HG02571 (cell line): ENCODE data around the gene AFF1.
A peak's percentile ranks its signal among the peaks of the same experiment; 100 is the strongest.

Experiments
- ATAC-seq: cut with Tn5 transposase; IDR thresholded peaks from one replicate; pipeline ENCODE4 v1.9.1; 2021; ENCODE audit warnings: mild to moderate bottlenecking, moderate library complexity; ENCODE audit not compliant: unreplicated experiment

The AFF1 gene

DNA sequence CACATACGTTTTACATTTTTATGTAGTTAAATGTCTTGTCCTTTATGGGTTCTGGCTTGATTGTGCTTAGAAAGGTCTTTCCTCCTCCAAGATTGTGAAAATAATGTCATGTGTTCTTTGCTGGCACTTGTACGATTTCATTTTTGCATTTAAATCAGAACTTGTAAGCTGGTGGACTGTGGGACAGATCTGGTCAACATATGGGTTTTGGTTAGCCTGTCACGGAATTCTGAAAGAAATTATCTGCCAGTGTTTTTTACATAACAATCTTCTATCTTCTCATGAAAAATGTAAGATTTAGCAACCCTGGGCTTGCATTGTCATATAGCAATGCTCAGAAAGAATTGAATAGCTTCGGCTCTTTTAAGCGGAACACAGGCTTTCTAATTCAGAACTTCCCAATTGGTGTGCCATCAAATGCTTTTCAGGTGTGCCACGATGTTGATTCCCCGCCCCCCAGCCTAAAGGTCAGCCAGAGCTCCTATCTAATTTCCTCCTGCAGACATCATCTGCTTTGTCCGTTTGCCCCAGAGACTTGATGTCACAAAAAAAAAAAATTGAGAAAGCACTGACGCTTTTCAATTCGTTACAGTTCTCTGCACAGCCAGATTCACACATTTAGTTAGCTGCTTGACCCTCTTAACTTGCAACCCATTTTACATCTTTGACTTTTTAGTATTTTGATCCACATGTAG is 16.2 kb downstream of the AFF1 start:
- ATAC-seq, result no peak

DNA sequence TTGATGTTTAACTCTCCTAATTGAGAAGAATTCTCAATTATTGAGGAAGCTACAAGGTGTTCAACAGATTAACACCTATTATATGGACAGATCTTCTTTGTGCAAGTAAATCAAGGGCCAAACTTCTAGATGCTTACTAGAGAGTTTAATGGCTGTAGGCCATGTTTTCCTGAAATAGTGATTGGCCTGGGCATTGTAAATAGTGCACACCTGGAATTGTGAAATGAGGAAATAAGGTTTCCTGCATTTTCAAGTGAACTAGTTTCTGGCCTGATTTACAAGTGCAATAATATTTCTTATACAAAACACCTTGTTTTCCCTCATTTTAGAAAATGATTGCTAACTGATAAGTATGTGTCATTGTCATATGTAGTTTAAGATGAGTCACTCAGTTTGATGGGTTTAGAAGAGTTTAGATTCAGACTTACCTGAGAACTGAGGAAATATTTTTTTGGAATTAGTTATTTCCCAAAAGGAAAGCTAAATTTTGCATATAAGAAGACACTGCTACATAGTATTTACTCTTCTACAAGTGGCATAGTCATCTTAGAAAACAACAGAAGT is 21.2 kb downstream of the AFF1 start:
- no peak for ATAC-seq

DNA sequence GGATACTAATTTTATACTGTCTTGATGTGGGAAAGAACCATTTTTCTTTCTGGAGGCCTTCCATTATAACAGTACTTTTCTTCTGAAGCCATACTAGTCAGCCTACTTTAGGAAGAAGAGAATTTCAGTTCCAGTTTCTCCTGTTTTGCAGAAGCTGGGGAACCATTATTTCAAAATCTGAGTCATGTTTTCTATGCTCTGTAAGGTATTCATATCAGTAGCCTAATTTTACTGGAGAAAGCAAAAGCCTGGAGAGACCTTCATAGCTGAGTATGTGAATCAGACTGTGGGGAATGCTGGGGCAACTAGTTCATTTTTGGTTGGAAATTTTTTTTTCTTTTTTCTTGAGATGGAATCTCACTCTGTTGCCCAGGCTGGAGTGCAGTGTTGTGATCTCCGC is 22.4 kb downstream of the AFF1 start:
- peak; percentile 48 for ATAC-seq

DNA sequence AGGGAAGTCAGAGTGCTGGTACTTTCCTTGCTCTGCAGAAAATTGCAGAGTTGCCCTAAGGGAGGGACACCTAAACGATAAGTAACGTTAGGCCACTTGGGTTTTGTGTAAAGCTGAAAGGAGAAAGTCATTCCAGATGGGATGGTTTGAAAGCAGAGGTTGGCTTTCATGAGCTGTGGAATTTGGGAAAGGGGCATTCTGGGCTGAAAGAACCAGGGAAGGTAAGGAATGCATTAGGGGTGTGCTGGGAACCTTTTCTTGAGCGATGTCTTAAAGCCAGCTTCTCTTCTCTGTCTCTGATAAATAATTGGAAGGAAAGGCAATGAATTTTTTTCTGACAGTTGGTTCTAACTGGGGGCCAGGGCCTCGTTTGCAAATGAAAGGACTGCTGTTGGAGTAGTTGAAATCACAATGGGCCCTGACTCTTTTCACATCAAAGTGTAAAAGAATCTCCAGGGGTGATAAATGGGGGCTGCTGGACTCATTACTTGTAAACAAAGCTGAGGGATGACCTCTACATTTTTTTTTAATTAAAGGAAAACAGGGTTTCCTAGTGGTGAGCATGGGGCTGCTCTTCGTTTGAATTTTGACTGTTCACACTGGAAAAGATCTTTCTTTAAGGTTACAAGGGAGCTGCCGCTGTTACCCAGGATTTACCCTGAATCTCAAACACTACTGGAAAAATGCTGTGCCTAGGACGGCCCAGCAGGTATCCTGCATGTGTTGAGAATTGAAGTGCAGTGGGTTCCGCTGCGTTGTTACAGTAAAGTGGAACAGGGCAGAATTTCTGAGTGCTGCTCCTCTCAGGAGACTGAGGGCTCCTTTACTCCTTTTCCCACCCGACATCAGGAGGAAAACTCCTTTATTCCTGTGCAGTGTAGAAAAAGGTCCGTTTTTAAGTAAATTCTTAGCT is 25.0 kb downstream of the AFF1 start:
- ATAC-seq, result no peak

DNA sequence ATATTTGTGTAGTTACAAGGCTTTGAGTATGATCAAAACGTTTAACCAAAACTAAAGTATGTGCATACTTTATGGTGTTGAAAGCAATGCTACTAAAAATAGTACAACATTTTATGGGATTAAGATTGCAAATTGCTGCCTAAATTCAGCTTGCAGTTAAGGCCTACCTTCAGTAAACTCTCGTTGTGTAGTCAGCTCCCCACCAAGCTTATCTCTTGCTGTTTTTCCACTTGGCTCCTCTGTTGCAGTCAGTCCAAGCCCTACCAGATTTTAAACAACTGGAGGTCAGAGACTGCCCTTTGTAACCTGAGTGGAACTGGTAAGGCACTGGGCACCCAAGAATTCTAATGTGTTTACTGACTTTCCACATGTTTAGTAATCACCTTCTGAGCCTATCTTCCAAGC is 25.7 kb downstream of the AFF1 start:
- no peak for ATAC-seq

DNA sequence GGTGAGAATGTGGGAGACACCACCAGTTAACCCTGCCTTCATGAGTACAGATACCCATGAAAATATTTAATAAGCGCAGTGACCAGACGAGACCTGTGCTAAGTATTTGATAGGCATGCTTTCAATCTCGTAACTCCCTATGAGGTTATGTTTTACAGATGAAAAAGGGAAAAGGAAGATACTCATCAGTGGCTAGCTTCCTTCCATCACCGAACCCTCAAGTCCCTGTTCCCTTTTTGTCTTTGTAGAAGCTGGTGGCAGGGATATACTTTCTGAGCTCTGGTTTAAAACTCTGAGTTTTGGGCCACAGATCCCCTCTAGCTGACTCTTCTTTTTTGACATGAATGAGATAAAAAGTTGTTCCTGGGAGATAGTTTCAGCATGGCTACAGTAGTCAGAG is 26.3 kb downstream of the AFF1 start:
- no peak for ATAC-seq

DNA sequence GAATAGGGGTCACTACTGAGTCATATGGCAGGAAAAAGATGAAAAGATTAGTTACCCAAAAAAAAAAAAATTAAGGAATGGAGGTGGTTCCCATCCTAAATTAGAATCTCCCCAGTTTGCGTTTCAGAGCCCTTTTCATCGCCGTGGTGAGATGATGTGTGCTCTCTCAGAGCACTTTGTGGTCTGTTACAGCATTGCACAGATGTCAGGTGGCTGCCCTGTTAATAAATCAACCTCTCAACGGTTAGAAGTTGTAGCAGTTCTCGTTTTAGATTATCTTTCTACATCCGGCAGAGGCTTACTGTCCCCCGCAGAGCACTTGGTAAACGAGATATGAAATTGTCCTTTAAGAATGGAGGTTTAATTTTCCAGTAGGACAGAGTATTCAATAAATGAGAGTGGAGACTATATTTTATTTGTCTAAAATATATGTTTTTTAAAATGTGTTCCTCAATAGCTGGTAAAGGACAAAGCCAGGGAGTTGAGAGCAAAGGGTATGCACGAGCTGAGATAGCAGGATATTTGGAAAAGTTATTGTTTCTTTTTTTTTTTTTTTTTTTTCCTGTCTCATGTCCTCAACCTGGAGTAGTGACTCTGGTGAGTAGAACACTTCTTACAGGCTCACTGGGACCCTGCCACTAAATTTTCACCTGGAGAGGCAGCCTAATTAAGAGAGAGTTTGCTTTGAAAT is 26.9 kb downstream of the AFF1 start:
- peak; percentile 79 for ATAC-seq

DNA sequence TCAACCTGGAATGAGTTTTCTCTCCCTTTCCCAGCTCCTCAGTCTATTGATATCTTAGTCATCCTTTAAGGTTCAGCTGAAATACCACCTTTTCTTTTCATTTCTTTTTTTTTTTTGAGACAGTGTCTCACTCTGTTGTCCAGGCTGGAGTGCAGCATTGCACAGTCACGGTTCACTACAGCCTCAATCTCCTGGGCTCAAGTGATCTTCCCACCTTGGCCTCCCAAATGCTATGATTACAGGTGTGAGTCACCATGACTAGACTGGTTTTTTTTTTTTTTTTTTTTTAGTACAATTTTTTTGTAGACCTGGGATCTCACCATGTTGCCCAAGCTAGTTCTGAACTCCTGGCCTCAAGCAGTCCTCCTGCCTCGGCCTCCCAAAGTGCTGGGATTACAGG is 28.9 kb downstream of the AFF1 start:
- ATAC-seq, result no peak

DNA sequence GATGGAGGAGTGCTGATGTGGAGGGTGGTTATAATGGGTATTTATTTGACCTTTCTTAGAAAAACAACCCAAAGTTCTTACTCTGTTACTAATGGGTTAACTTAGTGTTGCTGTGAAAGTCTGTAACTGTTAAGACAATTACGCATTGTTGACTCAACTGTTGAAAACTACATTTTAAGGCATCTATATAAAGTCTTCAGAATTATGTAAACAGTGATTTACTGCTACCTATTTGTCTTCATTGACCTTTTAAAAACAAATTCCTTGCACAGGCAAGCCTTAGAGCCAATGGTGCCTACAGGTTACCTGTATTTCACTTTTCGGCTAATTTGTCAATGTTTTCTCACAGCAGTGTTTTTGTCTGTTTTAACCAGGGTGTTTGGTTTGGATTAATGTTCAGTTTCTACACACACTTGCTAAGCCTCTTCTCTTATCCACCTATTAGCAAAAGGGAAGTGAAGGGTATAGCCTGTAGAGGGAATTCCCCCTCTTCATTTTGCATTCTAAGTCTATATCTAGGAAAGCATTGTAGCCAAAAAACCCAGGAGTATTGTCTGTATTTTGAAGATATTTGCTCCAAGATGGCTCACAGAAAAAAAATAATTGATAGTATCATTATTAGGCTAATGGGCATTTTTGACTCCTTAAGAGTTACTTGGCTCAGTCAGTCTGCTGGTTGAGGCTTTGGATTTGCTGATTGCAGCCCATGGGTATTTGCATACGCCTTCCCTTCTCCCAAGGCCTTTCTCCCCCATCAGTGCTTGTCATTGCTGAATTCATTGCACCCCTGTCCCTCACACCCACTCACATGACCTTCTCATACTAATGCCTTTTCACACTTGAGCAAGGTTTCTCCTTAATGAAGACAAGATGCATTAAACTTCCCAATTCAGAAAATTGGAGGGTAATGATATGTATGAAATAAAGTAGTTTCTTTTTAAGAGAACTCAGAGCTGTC is 30.5 kb downstream of the AFF1 start:
- peak; percentile 51 for ATAC-seq

DNA sequence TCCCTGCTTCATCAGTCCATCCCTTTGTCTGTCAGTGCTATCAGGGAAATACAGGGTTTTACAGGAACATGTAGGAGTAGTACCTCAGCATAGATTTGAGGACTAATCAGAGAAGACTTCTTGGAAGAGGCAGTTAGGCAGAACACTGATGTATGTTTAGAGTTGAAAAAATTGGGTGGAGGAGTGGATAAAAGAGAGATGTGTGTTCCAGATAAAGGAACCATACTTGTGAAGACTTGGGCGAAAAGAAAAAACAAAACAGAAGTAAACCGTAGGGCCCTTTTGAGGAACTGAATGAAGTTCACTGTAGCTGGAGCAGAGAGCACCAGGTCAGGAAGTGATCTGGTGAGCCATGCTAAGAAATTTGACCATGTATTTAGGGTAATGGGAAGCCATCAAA is 32.3 kb downstream of the AFF1 start:
- ATAC-seq, result no peak

DNA sequence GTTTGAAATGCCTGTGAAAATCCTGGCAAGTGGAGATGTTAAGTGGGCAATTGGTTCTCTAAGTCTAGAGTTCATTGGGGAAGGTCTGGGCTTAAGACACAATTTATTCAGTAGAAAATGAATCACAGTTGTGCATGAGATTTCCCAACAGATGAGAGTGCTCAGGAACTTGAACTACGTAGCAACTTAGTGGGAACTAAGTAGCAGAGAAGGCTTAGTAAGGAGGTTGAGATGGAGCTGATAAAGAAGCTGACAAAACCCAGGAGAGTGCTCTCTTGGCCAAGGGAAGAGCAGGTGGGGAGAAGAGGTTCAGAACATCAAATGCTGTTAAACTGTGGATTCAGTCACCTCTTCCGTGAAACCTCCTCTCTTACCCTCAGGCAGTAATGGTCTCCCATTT is 33.0 kb downstream of the AFF1 start:
- no peak for ATAC-seq

DNA sequence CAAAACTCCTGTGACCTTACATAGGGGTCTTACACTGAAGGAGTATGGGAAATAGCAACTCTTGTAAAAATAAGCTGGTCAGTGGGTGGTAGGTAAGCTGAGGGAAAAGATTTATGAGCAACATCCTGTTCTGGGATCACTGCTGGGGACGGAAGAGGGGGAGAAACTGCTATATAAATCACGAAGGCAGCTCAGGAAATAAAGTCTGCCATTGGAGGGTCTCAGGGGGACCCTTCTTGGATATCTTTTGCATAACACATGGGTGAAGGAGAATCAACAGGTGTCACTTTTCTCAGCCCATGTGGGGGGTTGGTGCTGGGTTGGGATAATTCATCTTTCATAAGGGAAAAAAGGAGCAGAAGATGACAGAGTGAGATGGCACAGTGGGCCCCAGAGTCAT is 33.7 kb downstream of the AFF1 start:
- no peak for ATAC-seq

DNA sequence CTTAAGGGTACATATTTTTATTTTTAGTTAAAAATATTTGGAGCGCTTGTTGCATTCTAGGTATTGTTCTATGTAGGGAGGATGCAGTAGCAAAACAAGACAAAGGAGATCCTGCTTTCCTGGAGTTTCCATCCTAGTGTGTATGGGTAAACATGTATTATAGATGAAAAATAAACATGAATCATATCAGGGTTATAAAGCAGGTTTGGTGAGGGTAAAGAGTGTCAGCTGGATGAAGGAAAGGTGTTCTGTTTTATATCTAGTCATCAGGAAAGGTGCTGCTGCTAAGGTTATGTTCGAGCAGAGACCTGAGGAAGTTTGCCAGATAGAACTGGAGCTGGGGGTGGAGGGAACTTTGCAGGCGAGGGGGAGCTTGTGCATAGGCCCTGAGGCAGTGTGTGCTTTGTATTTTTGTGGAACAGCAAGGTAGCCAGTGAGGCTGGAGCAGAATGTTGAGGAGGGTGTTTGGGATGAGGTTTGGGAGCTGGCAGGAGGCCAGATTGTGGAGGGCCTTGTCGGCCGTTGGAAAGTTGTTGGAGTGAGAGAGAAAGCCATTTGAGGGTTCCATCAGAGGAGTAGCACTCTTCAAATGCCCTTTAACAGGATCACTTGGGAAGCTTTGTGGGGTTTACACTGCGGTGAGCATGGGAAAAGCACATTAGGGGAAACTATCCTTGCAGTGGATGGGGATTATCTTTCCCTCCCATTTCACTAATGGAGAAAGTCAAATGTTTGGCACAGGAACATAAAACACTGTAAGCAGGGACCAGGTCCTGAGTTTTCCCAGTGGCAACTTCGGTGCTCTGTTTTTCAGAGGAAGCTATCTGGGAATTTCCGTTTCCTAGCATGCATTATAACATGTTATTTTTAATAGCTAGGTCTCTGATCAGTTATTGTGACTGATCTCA is 35.9 kb downstream of the AFF1 start:
- no peak for ATAC-seq

DNA sequence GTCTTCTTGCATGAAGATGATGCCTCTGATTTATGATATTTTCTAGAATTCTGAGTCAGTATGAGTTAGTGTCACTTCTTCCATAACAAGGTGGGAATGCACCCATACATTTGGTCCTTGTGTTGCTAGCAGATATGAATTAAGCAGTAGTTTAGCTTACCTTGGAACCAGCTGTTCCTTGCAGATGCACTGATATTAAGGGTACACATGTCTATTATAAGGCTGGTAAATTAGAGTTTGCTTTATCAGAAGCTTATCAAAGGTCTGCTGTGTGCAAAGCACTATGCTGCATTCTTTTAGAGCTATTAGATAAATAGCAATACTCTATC is 36.5 kb downstream of the AFF1 start:
- no peak for ATAC-seq

DNA sequence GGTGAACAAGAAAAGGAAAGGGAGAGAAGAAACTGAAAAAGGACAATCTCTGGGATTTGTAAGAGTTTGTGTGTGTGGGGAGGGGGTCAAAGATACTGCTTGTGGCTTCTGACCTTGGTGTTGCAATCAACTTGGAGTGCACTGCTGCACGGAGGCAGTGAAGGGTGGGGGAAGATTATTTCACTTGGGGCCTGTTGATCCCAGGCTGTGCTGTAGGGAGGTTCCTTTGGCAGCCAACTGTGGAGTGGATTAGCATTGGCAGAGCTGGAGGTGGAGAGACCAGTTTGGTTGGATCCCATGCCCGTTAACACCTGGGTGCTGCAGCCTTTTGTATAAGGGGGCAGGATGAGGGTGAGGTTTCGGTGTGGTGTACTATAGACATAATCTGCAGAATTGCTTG is 38.2 kb downstream of the AFF1 start:
- ATAC-seq, result no peak

DNA sequence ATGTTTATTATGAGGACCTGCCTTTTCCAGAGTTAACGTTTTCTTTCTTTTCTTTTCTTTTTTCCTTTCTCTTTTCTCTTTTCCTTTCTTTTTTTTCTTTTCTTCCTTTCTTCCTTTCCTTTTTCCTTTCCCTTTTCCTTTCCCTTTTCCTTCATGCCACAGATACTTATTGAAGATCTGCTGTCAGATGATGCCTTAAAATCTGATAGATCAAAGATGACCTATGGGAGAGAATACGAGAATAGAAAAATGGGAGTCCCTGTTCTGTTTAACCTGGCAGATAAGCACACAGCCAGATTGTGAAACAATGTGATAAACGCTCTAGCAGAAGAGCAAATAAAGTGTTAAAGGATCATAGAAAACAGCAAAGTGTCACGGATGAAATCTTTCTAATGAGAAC is 38.9 kb downstream of the AFF1 start:
- no peak for ATAC-seq

DNA sequence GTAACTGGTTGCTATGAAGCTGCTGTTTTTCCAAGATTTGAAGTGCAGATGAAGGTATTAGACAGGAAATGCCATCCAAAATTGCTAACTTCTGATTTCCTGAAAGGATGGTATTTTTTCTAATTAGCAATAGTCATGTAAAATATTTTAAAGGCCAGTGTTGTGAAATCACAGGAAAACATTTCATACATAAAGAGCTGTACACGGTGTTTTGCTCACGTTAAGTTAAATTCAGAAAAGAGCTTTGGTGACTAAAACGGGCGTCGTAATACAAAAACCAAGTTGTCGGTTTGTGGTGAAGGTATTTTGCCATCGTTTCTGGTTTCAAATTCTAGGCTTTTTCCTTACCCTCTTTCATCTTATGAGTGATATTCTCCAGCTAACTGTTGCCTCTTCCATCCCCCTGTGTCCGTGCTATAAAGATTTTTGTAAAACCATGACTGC is 39.8 kb downstream of the AFF1 start:
- no peak for ATAC-seq

DNA sequence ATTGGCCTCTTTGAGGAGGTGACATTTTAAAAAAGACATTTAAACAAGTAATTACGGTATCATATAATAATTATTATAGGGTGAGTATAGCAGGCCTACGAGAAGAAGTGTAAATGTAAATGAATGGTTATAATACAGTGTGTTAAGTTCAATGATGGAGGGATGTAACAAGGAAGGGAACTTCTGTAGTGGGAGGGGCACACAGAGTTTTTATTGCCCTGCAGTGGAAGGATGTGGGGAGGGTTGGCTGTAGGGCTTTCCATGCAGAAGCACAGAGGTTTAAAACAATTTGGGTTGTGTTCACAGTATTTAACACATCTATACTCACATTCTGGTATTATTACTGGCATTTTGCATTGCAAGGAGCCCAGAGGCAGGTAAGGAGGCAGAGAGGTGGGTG is 41.1 kb downstream of the AFF1 start:
- no peak for ATAC-seq

DNA sequence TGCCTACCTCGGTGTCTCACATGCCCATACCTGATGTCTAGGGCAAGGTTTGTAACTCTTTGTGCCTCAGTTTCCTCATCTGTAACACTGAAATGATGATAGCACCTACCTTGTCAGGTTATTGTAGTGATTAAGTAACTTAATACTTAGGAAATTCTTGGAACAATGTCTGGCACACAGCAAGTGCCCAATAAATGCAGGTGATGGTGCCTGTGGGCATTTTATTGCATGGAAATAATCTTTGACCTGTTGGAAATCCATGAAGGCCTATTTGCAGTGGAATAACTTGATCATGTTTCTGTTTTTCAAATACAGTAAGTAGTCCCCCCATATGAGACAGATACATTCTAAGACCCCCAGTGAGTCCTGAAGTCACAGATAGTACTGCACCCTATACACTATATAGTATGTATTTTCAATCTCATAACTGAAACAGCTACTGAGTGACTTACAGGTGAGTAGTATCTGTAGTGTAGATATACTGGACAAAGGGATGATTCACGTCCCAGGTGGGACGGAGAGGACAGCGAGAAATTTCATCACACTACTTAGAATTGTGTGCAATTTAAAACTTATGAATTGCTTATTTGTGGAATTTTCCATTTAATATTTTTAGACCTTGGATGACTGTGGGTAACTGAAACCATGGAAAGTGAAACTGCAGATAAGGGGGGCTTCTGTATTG is 42.1 kb downstream of the AFF1 start:
- ATAC-seq, result no peak
